ENCODE measurements around the gene PPP1R3C. TPM values are rescaled to one million over a fixed set of nuclear protein-coding genes. Genes with fewer than 3 reads are reported as not detected.

Gene PPP1R3C
- total RNA-seq, 4 donors from 2014 or later = 1.1 to 4.6 (median 3.0) TPM

GRCh38 chr10:91582153-91582554 is 50.7 kb downstream of the PPP1R3C start:
- no peaks in the 10 kb centered on the region for H3K27me3 ChIP-seq
- WGBS, 2 donors (ENCODE audit: low coverage in 1 of 2) = 51% methylated on average over 2 of the region's 2 CpGs; no CpG with 5 or more reads in 1 of the 2 donors
- TF ChIP-seq POLR2AphosphoS5 (IDR thresholded peaks at IDR 0.05) = no peak
- no peak for TF ChIP-seq CTCF (IDR thresholded peaks at IDR 0.05)
- no peak for TF ChIP-seq EP300 (IDR thresholded peaks at IDR 0.05; ENCODE audit: low read depth)
- no peak for TF ChIP-seq POLR2A (IDR thresholded peaks at IDR 0.05)
- DNase-seq = no peak
- H3K27ac ChIP-seq = no peak overlapping the region
- no peaks in the 10 kb centered on the region for H3K4me1 ChIP-seq
- H3K36me3 ChIP-seq = no peaks in the 10 kb centered on the region
- intact Hi-C loops (cut with DNase I; ENCODE audit: low total_unique reads) = no loop called here
- no peak overlapping the region for H3K4me3 ChIP-seq
- no peaks in the 10 kb centered on the region for H3K9me3 ChIP-seq
- in situ Hi-C loops (cut with MboI; ENCODE audit: low pct_ligation_motif_present in 1 of 4, low pct_unique_long_range_greater_than_20kb in 1 of 4, low sequenced_read_pairs in 3 of 4) = no loop called here

GRCh38 chr10:91579329-91579985 is 53.4 kb downstream of the PPP1R3C start:
- H3K27ac ChIP-seq = peak overlapping the region; percentile 14 to 40 (median 24)

More at GRCh38 chr10:91579329-91579985, 53.4 kb downstream of the PPP1R3C start:
- DNase-seq = no peak
- WGBS, 2 donors (ENCODE audit: low coverage in 1 of 2) = 67% methylated on average over 2 of the region's 2 CpGs; no CpG with 5 or more reads in 1 of the 2 donors
- no peaks in the 10 kb centered on the region for H3K4me1 ChIP-seq
- in situ Hi-C loops (cut with MboI; ENCODE audit: low pct_ligation_motif_present in 1 of 4, low pct_unique_long_range_greater_than_20kb in 1 of 4, low sequenced_read_pairs in 3 of 4) (no loop called here), intact Hi-C loops (cut with DNase I; ENCODE audit: low total_unique reads) (no loop called here)
- no peaks in the 10 kb centered on the region for H3K27me3 ChIP-seq
- TF ChIP-seq CTCF (IDR thresholded peaks at IDR 0.05) (no peak), POLR2A (IDR thresholded peaks at IDR 0.05) (no peak), POLR2AphosphoS5 (IDR thresholded peaks at IDR 0.05) (no peak), EP300 (IDR thresholded peaks at IDR 0.05; ENCODE audit: low read depth) (no peak)
- no peaks in the 10 kb centered on the region for H3K9me3 ChIP-seq
- H3K36me3 ChIP-seq = no peaks in the 10 kb centered on the region
- no peak overlapping the region for H3K4me3 ChIP-seq

Other genes starting within 250 kb of the PPP1R3C start
- gene HECTD2, start 222.7 kb downstream of the PPP1R3C start, total RNA-seq = 10 to 100 TPM in 1 of 4 donors, 1 to 10 TPM in 3; 6.8 to 10.3 (median 8.1) TPM
- 10 to 100 TPM; 27.2 to 38.7 (median 31.6) TPM for gene TNKS2, start 165.4 kb upstream of the PPP1R3C start, total RNA-seq